Measurements from ENCODE around the gene LRRC23. TPM values are rescaled to one million over a fixed set of nuclear protein-coding genes. Genes with fewer than 3 reads are reported as not detected.
A peak's percentile ranks its signal among the peaks of the same experiment; 100 is the strongest.

LRRC23 gene
- total and polyA plus RNA-seq, 2 of the 13 experiments (the other 11 are each of a cell fraction or from before 2014, with no cell fraction given), result 6.0 to 7.8 TPM

GRCh38 chr12:6872073-6873048 lies 32.3 kb upstream of the LRRC23 start (continued):
- TF ChIP-seq SIN3B (IDR thresholded peaks at IDR 0.05; ENCODE audit: low read length) (no peak), ZNF343 (CRISPR knock-in tag; IDR thresholded peaks at IDR 0.05) (0 out of 2 replicates have a peak, but pooled peaks have one; percentile 69), SP4 (CRISPR knock-in tag; IDR thresholded peaks at IDR 0.05) (peak; percentile 91; the same call in 1 of the 2 replicates), HNF4A (CRISPR knock-in tag; IDR thresholded peaks at IDR 0.05) (peak; percentile 48; the same call in 1 of the 2 replicates), ZNF543 (CRISPR knock-in tag; IDR thresholded peaks at IDR 0.05) (peak; percentile 74; the same call in 1 of the 2 replicates), SKI (IDR thresholded peaks at IDR 0.05; ENCODE audit: partially characterized antibody) (no peak), ZNF350 (CRISPR knock-in tag; IDR thresholded peaks at IDR 0.05; ENCODE audit: borderline replicate concordance, low read depth) (peak; percentile 77), ZNF674 (CRISPR knock-in tag; IDR thresholded peaks at IDR 0.05; ENCODE audit: low read depth) (no peak; the same call in 1 of the 2 replicates), PHF21A (CRISPR knock-in tag; IDR thresholded peaks at IDR 0.05) (peak; percentile 77), POLR2G (IDR thresholded peaks at IDR 0.05; ENCODE audit: low read depth, low read length) (peak; percentile 61), ZNF670 (CRISPR knock-in tag; IDR thresholded peaks at IDR 0.05; ENCODE audit: borderline replicate concordance) (peak; percentile 89), ZNF816 (CRISPR knock-in tag; IDR thresholded peaks at IDR 0.05; ENCODE audit: borderline replicate concordance) (no peak; the same call in 1 of the 2 replicates), ZNF142 (CRISPR knock-in tag; IDR thresholded peaks at IDR 0.05) (peak; percentile 68; the same call in 1 of the 2 replicates), CERS6 (CRISPR knock-in tag; IDR thresholded peaks at IDR 0.05) (peak; percentile 45; the same call in 1 of the 2 replicates), ZNF34 (CRISPR knock-in tag; IDR thresholded peaks at IDR 0.05; ENCODE audit: borderline replicate concordance) (peak; percentile 93), ZNF879 (CRISPR knock-in tag; IDR thresholded peaks at IDR 0.05) (no peak), ZNF577 (CRISPR knock-in tag; IDR thresholded peaks at IDR 0.05; ENCODE audit: borderline replicate concordance, low read depth) (0 out of 2 replicates have a peak, but pooled peaks have one; percentile 41)
- TF ChIP-seq, protein P1, sequence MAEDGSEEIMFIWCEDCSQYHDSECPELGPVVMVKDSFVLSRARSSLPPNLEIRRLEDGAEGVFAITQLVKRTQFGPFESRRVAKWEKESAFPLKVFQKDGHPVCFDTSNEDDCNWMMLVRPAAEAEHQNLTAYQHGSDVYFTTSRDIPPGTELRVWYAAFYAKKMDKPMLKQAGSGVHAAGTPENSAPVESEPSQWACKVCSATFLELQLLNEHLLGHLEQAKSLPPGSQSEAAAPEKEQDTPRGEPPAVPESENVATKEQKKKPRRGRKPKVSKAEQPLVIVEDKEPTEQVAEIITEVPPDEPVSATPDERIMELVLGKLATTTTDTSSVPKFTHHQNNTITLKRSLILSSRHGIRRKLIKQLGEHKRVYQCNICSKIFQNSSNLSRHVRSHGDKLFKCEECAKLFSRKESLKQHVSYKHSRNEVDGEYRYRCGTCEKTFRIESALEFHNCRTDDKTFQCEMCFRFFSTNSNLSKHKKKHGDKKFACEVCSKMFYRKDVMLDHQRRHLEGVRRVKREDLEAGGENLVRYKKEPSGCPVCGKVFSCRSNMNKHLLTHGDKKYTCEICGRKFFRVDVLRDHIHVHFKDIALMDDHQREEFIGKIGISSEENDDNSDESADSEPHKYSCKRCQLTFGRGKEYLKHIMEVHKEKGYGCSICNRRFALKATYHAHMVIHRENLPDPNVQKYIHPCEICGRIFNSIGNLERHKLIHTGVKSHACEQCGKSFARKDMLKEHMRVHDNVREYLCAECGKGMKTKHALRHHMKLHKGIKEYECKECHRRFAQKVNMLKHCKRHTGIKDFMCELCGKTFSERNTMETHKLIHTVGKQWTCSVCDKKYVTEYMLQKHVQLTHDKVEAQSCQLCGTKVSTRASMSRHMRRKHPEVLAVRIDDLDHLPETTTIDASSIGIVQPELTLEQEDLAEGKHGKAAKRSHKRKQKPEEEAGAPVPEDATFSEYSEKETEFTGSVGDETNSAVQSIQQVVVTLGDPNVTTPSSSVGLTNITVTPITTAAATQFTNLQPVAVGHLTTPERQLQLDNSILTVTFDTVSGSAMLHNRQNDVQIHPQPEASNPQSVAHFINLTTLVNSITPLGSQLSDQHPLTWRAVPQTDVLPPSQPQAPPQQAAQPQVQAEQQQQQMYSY (CRISPR knock-in tag; IDR thresholded peaks at IDR 0.05), result 0 out of 2 replicates have a peak, but pooled peaks have one; percentile 19
